Activated effector memory CD4-positive, alpha-beta T cell treated with anti-CD3 and anti-CD28 coated beads, Interleukin-2, amount 50 U/mL, for 16 hours (primary cell): Measurements from ENCODE around the gene RPL12.
A peak's percentile ranks its signal among the peaks of the same experiment; 100 is the strongest.

Experiments used
- DNase-seq: peaks from one replicate; pipeline ENCODE4 v3.0.0-alpha.2; 2020

RPL12 gene

DNA sequence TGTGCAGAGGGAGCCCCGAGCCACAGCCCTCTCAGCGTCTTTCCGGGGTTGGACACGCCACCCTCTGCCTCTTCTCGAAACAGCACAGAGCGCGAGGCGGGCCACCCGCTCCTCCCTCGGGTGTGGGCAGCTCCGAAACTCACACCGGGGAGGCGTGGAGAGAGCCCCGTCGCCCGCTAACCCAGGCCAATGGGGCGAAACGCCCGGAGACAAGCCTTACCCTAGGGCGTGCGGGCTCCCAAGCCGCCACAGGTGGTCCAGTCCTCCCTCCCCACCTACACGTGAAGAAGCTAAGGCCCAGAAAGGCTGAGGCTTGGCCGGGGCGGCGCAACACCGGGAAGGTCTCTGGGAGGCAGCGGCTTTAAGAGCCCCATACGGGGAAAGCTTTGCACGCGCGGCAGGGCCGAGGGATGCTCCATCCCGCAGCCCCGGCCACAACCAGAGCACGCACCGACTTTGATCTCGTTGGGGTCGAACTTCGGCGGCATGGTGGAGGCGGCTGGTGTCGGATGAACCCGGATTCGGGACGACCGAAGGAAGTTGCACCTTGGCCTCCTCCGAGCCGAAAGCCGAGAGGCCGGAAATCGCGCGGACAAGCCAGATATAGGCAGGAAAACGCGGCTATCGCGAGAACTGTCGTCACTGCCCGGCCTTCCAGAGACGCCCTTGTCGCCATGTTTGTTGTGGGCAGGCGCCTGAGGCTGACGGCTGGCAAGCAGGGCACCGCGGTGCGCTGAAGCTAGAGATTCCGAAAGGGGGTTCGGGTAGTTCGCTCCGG is at the start of gene RPL12, which contains the start of gene LRSAM1:
Gene RPL12 (minus strand): TSS at position 577 of the 778 bp plus-strand sequence. CDS start 89 bp downstream, at position 488.
Gene LRSAM1 (plus strand): TSS at position 681 of the 778 bp plus-strand sequence. CDS start 3,018 bp downstream, outside the sequence.
- peak; percentile 99 for DNase-seq

DNA sequence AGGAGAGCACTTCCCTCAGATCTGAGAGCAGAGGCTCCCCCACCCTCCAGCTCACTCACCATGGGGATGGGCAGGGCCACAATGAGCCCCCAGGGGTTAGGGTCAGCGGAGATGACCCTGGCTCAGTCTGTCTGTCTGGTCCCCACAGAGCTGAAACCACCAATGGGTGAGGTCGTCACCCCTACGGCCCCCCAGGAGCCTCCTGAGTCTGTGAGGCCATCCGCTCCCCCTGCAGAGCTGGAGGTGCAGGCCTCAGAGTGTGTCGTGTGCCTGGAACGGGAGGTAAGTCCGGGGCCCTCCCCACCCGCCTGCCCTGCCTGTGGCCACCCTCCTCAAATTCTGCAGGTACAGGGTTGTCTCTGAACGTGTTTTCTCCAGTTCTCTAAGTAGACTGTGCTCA is 49.7 kb upstream of the RPL12 start:
- no peak for DNase-seq

DNA sequence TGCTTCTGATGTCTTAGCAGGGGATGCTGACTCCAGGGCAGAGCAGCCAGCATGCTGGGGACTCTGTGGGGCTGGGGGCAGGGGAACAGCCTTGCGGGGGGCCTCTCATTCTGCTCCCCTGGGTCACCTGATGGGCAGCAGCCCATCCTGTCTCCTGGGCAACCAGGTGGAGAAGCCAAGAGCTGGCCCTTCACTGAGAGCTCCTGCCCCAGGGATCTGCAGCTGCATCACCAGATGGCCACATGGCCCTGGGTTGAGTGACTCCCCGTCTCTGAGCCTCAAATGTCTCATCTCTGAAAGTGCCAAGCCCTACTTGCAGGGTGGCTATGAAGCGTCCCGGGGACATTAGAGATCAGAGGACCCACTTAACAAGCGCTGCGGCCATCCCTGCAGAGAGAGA is 49.2 kb upstream of the RPL12 start:
- no peak for DNase-seq

DNA sequence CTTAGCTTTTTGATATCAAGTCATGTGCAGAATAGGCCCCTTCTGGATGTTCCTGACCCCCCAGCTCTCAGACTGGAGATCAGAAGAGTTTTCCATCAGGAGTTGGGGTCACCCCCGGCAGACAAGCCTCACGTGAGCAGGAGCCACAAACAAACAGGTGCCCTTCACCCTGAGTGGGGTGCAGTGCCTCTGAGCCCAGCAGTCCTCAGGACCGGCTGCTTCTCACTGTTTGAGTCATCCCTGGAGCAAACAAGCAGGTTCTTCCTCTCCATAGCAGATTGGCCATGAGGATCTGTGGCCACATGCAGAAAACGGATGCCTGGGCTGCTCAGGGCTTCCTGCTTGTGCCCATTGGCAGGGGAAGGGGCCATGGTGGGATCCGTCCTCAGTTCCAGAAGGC is 47.1 kb upstream of the RPL12 start:
- no peak for DNase-seq

DNA sequence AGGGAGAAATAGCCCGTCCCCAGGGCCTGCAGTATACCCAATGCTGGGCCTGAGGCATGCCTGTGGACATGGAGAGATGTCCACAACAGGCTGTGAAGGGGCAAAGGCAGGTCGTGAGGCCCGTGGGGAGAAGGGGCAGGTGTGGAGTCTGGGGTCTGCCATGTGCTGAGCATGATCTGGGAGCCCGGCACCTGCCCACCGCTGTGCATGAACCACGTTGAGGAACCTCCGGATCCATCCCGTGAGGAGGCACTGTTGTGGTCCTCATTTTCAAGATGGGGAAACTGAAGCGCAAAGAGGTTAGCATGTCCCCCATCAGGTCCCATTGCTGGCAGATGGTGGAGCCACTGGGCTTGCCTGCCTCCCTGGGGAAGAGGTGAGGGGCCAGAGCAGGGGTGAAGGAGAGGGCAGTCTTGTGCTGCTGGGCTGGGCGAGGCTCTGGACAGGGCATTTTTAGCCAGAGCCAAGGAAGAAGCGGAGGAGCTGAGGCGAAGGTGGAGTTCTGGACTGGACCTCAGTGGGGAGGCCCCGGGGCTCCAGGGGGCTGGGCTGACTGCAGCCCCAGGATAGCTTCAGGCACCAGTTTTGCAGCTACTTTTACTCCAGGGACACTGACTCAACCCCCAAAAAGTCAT is 46.6 kb upstream of the RPL12 start:
- no peak for DNase-seq

DNA sequence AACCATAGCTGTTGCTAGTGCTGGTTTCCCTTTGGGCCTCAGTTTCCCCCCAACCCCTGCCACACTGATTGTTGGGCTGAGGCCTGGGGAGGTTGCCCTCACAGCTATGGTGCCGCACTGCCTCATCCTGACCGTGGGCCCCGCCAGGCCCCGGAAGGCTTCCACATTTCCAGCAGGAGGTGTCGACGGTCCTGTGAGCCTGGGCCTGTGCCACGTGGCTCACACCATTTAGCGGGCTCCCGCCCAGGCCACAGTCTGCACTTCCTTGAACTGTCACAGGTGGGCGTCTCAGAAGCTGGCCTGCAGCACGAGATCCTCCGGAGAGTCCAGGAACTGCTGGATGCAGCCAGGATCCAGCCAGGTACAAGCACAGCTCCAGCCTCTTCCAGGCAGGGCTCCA is 45.8 kb upstream of the RPL12 start:
- DNase-seq = no peak

DNA sequence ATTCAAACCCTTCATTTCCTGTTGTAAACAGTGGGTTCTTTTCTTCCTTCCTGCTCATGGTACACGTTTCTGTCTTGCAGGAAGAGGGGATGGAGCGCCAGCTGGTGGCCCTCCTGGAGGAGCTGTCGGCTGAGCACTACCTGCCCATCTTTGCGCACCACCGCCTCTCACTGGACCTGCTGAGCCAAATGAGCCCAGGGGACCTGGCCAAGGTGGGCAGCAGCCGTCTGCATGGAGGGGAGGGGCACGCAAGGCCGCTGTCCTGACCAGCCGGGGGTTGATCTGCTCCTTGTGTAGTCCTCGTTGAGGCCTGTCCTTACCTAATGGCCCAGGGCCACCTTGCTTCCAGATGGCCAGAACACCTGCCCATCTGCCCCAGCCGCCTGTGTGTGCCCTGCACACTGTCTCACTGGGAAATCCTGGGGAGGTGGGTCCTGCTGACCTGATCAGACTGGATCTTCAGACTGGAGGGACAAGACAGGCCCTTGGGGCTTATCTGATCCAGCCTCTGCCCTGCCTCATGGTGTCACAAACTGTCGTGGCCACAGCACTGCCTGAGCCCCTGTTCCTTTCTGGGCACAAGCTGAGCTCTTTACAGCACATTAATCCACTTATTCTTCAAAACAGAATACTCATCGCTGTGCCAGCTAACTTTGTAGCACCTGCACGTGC is 44.8 kb upstream of the RPL12 start:
- DNase-seq = no peak

- DNase-seq = no peak
Observed at GRCh38 chr9:127494304-127494702, 43.1 kb upstream of the RPL12 start.

DNA sequence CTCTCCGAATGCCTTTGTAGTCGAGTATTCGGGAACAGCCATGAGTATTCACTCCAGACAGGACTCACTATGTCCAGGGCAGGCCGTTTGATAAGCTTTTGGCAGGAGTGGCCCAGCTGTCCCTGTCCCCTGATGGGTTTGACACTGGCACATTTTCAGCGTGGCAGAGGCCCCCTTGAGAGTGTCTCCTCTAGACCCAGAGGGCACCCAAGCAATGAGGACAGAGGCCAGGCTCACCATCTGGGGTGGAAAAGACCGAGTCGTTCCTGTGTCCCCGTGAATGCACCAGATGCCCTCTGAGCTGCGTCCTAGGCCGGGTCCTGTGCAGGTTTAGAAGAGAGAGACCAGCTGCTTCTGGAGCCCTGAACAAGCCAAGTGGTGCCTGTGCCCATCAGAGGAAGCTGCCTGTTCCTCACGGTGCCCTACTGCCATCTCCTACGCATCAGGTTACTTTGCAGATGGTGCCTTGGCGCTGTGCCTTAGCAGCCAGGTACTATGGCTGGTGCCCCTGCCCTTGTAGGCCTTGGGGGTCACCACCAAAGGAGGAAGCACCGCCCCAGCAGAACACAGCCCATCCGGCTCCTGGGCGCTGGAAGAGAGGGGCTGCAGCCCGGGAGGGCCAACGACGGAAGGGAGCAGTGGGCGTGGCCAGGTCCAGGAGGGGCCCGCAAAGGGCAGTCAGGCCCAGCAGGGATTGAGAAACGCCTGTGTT is 42.5 kb upstream of the RPL12 start:
- DNase-seq = no peak

DNA sequence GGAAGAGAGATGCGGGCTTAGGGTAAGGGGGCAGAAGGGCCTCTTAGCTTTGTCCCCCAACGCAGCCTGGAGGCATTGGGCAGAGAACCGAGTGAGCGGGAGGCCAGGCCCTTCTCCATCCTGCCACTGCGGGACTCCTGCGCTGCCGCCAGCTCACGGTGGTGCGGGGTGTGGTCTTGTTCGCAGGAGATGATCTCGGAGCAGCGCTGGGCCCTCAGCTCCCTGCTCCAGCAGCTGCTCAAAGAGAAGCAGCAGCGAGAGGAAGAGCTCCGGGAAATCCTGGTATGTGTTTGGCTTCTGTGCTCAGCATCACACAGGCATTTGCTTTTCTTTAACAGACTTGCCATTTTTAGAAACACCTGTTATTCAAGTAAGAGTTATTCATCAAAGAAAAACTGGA is 41.4 kb upstream of the RPL12 start:
- no peak for DNase-seq

DNA sequence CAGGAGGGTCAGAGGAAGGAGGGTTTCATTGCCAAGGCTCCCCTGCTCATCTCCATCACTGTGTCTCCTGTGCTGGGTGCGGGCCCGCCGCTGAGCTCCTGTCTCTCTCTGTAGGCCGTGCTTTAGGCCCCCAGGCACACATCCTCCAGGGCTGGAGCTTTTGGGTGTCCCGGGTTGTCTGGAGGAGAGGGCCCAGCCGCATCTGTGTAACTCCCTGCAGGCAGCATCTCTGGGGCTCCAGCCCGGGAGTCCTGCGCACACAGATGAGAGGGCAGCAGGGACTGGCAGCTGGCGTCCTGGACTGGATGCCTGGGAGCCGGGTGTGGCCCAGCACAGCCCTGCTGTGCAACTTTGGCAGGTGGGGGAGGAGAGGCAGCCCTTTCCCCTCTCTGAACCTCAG is 40.3 kb upstream of the RPL12 start:
- DNase-seq = no peak

- no peak for DNase-seq
Observed at GRCh38 chr9:127490535-127491230, 39.5 kb upstream of the RPL12 start.

- no peak for DNase-seq
Observed at GRCh38 chr9:127489471-127490115, 38.4 kb upstream of the RPL12 start.

- no peak for DNase-seq
Observed at GRCh38 chr9:127488946-127489345, 37.7 kb upstream of the RPL12 start.

DNA sequence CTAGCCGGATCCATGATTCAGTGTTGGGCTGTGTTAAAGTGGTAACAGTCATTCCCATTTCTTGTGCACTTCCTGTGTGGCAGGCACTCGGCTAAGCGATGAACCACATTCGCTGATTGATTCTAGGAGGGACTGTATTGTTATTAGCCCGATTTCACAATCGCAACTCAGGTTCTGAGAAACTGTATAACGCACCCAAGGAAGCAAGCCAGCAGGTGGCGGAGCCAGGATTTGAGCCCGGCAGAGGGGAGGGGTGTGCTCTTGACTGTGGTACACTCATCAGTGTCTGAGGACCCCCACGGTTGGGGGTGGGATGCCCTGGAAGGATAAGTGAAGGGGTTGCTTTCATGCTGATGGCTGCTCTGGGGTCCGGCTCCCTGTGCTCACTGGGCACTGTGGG is 34.8 kb upstream of the RPL12 start:
- no peak for DNase-seq

DNA sequence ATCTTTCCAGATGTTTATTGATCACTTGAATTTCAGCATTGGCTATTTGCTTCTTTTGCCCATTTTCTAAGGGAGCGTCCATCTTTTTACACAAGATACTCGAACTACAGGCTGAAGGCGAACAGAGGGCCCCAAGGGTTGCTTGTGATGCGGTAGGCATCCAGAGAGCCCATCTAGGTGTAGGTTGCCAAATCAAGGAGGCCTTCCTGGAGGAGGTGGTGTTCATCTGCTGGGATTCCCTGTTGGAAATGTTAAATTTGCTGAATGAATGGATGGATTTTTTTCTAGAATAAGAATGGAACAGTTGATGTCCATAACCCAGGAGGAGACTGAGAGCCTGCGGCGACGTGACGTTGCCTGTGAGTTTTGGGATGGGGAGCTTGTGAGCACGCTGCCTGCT is 31.5 kb upstream of the RPL12 start:
- DNase-seq = no peak

- no peak for DNase-seq
Observed at GRCh38 chr9:127479507-127480081, 28.4 kb upstream of the RPL12 start.

GRCh38 chr9:127474592-127474991 is 23.4 kb upstream of the RPL12 start:
- no peak for DNase-seq

DNA sequence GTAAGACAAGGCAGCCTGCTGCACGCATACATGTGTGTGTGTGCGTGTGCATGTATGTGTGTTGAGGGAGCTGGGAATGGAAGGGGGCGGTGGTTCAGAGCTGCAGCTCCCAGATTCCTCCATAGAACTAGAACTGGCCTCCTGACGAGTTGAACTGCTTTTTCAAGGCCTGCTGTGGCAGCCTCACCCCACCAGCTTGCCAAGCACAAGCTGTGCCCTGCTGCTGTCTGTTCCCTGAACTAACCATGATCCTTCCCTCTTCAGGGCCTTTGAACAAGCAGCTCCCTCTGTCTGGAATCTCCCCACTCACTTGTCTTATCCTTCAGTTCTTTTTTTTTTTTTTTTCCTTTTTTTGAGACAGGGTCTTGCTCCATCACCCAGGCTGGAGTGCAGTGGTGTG is 22.7 kb upstream of the RPL12 start:
- DNase-seq = no peak

- no peak for DNase-seq
Observed at GRCh38 chr9:127473501-127473900, 22.3 kb upstream of the RPL12 start.

DNA sequence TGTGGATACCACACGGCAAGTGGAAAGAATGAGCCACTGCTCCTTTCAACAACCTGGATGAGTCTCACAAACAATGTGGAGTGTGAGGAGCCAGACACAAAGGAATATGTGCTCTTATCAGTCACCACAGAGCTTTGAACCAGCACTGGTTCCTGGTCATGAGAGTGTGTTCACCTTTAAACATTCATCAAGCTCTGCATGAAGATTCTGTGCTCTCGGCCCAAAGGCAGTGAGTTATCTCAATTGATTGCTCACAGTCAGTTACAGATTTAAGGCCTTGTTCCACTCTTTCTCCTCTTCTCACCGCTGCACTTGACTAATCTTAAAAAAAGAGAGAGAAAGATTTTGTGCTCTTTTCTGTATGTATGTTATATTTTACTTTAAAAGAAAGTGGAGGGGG is 19.5 kb upstream of the RPL12 start:
- no peak for DNase-seq

DNA sequence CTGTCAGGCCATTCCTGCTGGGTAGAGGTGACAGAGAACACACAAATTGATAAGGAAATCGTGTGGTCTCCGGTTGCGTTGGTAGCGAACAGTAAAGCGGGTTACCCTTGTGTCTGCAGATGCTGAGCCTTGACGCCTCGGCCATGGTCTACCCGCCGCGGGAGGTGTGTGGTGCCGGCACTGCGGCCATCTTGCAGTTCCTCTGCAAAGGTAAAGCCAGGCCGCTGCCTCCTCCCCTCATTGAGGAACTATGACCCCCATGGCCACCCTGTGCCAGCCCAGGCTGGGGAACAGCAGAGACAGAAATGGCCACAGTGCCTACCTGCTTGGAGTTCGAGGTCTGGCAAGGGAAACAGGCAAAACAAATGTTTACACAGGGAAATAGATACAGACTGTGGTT is 16.4 kb upstream of the RPL12 start:
- no peak for DNase-seq
